ENCODE measurements around the gene ZMIZ1.

Gene ZMIZ1

DNA sequence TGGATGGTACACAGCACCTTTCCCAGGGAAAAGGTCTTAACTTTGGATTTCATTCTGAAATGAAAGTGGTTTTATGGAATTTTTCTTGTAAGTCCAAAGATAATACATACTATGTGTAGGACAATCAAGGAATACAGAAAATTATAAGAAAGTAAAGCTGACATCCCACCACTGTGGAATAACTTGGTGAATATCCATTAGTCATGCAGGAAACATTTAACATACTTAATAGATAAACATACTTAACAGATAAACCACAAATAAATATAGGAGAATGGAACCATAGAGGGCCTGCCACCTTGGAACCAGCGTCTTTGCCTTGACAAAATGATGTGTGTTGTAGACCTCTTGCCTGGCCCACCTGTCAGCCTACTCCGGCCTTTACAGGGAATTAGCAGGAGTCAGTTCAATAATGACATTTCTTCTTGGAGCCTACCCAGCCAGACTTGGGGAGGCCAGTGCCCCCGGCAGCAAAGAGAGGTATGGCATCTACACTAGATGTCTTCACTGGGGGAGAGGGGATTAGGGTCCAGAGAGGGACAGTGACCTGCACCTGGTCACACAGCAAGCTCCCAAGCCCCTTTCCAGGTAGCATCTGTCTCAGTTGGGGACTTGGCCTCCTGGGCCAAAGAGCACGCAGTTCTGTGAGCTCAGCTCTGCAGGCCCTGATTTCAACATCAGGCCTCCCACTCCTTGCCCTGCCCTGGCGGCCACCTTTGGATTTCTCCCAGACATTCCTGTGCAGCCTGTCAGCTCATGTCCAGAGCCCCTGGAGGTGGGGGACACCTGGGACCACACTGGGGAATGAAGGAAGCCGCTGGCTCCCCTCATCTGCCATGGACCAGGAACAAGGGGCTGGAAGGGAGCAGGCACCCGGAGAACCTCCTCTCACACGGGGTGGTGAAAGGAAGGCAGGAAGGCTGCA is 165.9 kb downstream of the ZMIZ1 start (continued):
- TF ChIP-seq ZBTB44 (tag by site-specific recombination; IDR thresholded peaks at IDR 0.05) (no peak), ZNF157 (tag by site-specific recombination; IDR thresholded peaks at IDR 0.05) (no peak), YY1 (tag by site-specific recombination; IDR thresholded peaks at IDR 0.05) (no peak), ZNF133 (tag by site-specific recombination; IDR thresholded peaks at IDR 0.05) (no peak)

- Histone ChIP-seq H3K36me3 (ENCODE audit: control insufficient read depth in 2 of 2, insufficient read depth in 1 of 2, low read length in 2 of 2) (no peaks in the 10 kb centered on the region), H3K9me3 (ENCODE audit: control insufficient read depth, insufficient read depth, low read depth, low read length) (no peaks in the 10 kb centered on the region), H3K4me1 (ENCODE audit: control insufficient read depth, insufficient read depth, low read length) (peaks cover 8% of the 10 kb centered on the region), H3K27ac (ENCODE audit: extremely low read depth, low read depth, low read length) (no peak overlapping the region), H3K4me3 (ENCODE audit: low read depth, low read length) (no peak overlapping the region)
- TF ChIP-seq ZNF341 (tag by site-specific recombination; IDR thresholded peaks at IDR 0.05; ENCODE audit: low read depth), result peak; percentile 39
- TF ChIP-seq, protein P1, sequence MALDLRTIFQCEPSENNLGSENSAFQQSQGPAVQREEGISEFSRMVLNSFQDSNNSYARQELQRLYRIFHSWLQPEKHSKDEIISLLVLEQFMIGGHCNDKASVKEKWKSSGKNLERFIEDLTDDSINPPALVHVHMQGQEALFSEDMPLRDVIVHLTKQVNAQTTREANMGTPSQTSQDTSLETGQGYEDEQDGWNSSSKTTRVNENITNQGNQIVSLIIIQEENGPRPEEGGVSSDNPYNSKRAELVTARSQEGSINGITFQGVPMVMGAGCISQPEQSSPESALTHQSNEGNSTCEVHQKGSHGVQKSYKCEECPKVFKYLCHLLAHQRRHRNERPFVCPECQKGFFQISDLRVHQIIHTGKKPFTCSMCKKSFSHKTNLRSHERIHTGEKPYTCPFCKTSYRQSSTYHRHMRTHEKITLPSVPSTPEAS (tag by site-specific recombination; IDR thresholded peaks at IDR 0.05), result no peak
- TF ChIP-seq ZBTB7A (tag by site-specific recombination; IDR thresholded peaks at IDR 0.05; ENCODE audit: low read depth), result no peak
- ChIA-PET POLR2A (no interaction called here), CTCF (interaction anchor here (0.6 kb wide), 1 partner anchor 784 kb away, joined by 3 read pairs; no protein-coding TSS in a partner anchor)
These were observed 167.1 kb downstream of the ZMIZ1 start for GRCh38 chr10:79235765-79236432.

DNA sequence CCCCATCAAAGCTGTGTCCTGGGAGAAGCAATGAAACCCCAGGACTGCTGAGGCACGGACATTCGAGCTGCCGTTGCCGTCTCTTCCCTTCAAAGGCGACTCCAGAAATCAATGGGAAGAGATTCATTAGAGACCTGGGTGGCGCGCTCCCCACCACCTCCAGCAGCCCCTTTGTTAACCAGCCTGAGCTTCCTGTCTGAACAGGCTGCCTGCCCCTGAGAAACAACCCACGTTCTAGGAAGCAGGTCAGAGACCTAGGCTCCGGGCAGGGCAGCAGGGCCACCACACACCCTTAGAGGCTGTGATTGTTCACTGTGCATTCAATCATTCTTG is 167.6 kb downstream of the ZMIZ1 start:
- H3K4me1 ChIP-seq (ENCODE audit: control insufficient read depth, insufficient read depth, low read length), result peaks cover 8% of the 10 kb centered on the region
- no peaks in the 10 kb centered on the region for H3K9me3 ChIP-seq (ENCODE audit: control insufficient read depth, insufficient read depth, low read depth, low read length)
- ChIA-PET POLR2A (no interaction called here), CTCF (interaction anchor here (0.6 kb wide), 1 partner anchor 784 kb away, joined by 3 read pairs; no protein-coding TSS in a partner anchor)
- no peak overlapping the region for H3K4me3 ChIP-seq (ENCODE audit: low read depth, low read length)
- H3K27ac ChIP-seq (ENCODE audit: extremely low read depth, low read depth, low read length), result no peak overlapping the region
- H3K36me3 ChIP-seq (ENCODE audit: control insufficient read depth in 2 of 2, insufficient read depth in 1 of 2, low read length in 2 of 2), result no peaks in the 10 kb centered on the region
- TF ChIP-seq ATF2 (tag by site-specific recombination; IDR thresholded peaks at IDR 0.05; ENCODE audit: low read depth), result no peak
- no peak for TF ChIP-seq ZBTB8A (tag by site-specific recombination; IDR thresholded peaks at IDR 0.05)
- no peak for TF ChIP-seq ZNF280C (tag by site-specific recombination; IDR thresholded peaks at IDR 0.05)
- TF ChIP-seq ZFP3 (tag by site-specific recombination; IDR thresholded peaks at IDR 0.05; ENCODE audit: low read depth), result no peak
- TF ChIP-seq ZNF132 (tag by site-specific recombination; IDR thresholded peaks at IDR 0.05; ENCODE audit: borderline replicate concordance), result no peak
- TF ChIP-seq TCF7L2 (IDR thresholded peaks at IDR 0.05; ENCODE audit: borderline replicate concordance, low read depth, low read length), result no peak
- TF ChIP-seq ZNF248 (tag by site-specific recombination; IDR thresholded peaks at IDR 0.05), result no peak
- no peak for TF ChIP-seq ZNF621 (tag by site-specific recombination; IDR thresholded peaks at IDR 0.05)
- TF ChIP-seq ZNF514 (tag by site-specific recombination; IDR thresholded peaks at IDR 0.05), result no peak
- TF ChIP-seq, protein P2, sequence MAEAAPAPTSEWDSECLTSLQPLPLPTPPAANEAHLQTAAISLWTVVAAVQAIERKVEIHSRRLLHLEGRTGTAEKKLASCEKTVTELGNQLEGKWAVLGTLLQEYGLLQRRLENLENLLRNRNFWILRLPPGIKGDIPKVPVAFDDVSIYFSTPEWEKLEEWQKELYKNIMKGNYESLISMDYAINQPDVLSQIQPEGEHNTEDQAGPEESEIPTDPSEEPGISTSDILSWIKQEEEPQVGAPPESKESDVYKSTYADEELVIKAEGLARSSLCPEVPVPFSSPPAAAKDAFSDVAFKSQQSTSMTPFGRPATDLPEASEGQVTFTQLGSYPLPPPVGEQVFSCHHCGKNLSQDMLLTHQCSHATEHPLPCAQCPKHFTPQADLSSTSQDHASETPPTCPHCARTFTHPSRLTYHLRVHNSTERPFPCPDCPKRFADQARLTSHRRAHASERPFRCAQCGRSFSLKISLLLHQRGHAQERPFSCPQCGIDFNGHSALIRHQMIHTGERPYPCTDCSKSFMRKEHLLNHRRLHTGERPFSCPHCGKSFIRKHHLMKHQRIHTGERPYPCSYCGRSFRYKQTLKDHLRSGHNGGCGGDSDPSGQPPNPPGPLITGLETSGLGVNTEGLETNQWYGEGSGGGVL (tag by site-specific recombination; IDR thresholded peaks at IDR 0.05), result no peak
- TF ChIP-seq, protein P3, sequence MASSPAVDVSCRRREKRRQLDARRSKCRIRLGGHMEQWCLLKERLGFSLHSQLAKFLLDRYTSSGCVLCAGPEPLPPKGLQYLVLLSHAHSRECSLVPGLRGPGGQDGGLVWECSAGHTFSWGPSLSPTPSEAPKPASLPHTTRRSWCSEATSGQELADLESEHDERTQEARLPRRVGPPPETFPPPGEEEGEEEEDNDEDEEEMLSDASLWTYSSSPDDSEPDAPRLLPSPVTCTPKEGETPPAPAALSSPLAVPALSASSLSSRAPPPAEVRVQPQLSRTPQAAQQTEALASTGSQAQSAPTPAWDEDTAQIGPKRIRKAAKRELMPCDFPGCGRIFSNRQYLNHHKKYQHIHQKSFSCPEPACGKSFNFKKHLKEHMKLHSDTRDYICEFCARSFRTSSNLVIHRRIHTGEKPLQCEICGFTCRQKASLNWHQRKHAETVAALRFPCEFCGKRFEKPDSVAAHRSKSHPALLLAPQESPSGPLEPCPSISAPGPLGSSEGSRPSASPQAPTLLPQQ (tag by site-specific recombination; IDR thresholded peaks at IDR 0.05), result no peak
- TF ChIP-seq, protein P4, sequence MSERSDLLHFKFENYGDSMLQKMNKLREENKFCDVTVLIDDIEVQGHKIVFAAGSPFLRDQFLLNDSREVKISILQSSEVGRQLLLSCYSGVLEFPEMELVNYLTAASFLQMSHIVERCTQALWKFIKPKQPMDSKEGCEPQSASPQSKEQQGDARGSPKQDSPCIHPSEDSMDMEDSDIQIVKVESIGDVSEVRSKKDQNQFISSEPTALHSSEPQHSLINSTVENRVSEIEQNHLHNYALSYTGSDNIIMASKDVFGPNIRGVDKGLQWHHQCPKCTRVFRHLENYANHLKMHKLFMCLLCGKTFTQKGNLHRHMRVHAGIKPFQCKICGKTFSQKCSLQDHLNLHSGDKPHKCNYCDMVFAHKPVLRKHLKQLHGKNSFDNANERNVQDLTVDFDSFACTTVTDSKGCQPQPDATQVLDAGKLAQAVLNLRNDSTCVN (tag by site-specific recombination; optimal IDR thresholded peaks at IDR 0.05), result no peak

Data from HEK293 (cell line).